Effector memory CD4-positive, alpha-beta T cell (primary cell): ENCODE data around the gene PLS3.

Experiments
- DNase-seq, 3 donors: peaks; one replicate each; pipeline ENCODE4 v3.0.0-alpha.2; 2020
- H3K27ac ChIP-seq: 2 replicates; pipeline ENCODE4 v1.7.0; 2013; ENCODE audit warnings: mild to moderate bottlenecking, low read length, moderate library complexity; ENCODE audit not compliant: insufficient read depth, poor library complexity, severe bottlenecking
- H3K27me3 ChIP-seq: replicated peaks from 2 replicates; pipeline ENCODE4 v1.7.0; 2013; ENCODE audit warnings: mild to moderate bottlenecking, low read length; ENCODE audit not compliant: insufficient read depth, control insufficient read depth, poor library complexity, severe bottlenecking
- H3K36me3 ChIP-seq: 2 replicates; pipeline ENCODE4 v1.7.0; 2013; ENCODE audit warnings: mild to moderate bottlenecking, low read length, moderate library complexity; ENCODE audit not compliant: control insufficient read depth, insufficient read depth
- H3K4me1 ChIP-seq: 2 replicates; pipeline ENCODE4 v1.7.0; 2013; ENCODE audit warnings: low read length, mild to moderate bottlenecking; ENCODE audit not compliant: control insufficient read depth, insufficient read depth, poor library complexity, severe bottlenecking
- H3K4me3 ChIP-seq: 2 replicates; pipeline ENCODE4 v1.7.0; 2013; ENCODE audit warnings: low read length, low read depth, mild to moderate bottlenecking; ENCODE audit not compliant: insufficient read depth, poor library complexity, severe bottlenecking
- H3K9me3 ChIP-seq: 2 replicates; pipeline ENCODE4 v1.7.0; 2013; ENCODE audit warnings: mild to moderate bottlenecking, low read length, moderate library complexity; ENCODE audit not compliant: control insufficient read depth

Gene PLS3

DNA sequence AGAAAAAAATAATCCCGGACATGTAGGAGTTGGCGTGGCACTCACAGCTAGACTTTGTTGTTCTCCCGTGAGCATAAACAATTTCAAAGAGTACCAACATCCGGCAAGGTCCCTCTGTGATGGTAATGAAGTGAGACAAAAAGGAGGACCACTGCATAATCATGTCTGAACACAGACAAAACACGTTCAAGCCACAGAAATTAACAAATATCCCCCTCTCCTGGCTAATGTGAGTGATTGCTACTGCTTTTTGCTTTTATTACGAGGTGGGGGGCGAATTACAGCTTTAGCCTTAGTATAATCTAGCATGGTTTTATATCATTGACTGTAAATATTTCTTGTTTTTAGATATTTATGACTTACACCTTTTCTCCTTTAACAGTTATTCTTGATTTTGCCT, 118.5 kb downstream of the PLS3 start:
- DNase-seq: no peak
- Histone ChIP-seq H3K27me3 (no peaks in the 10 kb centered on the region), H3K27ac (no peak overlapping the region), H3K4me3 (no peak overlapping the region), H3K36me3 (no peaks in the 10 kb centered on the region), H3K9me3 (no peaks in the 10 kb centered on the region), H3K4me1 (no peaks in the 10 kb centered on the region)

DNA sequence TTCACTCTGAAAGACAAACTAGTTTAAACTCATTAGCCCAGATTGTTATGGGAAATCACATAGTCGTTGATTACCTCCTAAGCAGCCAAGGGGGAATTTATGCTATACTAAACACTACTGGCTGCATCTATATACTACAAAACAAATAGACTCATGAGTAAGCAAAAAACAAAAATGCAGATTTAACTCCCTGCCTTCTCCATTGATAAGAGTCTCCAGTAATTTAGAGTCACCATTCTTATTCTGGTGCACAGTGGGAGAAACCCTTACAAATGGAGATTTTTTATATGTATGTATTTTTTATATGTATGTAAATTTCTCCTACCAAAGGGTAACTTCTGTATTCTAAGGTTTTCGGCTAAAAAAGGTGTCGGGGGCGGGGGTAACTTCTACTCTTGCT, 126.6 kb downstream of the PLS3 start:
- DNase-seq: no peak
- no peaks in the 10 kb centered on the region for H3K36me3 ChIP-seq
- no peaks in the 10 kb centered on the region for H3K4me1 ChIP-seq
- H3K27ac ChIP-seq: no peak overlapping the region
- H3K9me3 ChIP-seq: no peaks in the 10 kb centered on the region
- H3K4me3 ChIP-seq: no peak overlapping the region
- H3K27me3 ChIP-seq: no peaks in the 10 kb centered on the region

DNA sequence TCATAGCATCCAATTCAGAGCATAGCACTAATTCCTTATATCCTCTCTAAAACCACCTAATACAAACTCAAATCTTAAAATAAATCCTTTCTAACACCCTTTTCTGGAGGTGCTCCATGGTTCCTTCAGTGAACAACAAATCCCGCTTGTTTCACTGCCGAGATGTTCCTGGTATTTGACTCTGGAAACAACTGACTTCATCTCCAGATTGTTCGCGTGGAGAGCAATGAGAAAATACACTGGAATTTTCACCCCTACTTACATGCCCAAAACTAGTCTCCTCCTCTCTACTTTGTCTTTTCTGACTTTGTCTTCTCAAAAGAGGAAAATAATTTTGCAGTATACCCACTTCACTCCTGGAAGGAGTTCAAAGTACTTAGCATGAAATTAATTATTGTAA, 129.0 kb downstream of the PLS3 start:
- H3K36me3 ChIP-seq: no peaks in the 10 kb centered on the region

DNA sequence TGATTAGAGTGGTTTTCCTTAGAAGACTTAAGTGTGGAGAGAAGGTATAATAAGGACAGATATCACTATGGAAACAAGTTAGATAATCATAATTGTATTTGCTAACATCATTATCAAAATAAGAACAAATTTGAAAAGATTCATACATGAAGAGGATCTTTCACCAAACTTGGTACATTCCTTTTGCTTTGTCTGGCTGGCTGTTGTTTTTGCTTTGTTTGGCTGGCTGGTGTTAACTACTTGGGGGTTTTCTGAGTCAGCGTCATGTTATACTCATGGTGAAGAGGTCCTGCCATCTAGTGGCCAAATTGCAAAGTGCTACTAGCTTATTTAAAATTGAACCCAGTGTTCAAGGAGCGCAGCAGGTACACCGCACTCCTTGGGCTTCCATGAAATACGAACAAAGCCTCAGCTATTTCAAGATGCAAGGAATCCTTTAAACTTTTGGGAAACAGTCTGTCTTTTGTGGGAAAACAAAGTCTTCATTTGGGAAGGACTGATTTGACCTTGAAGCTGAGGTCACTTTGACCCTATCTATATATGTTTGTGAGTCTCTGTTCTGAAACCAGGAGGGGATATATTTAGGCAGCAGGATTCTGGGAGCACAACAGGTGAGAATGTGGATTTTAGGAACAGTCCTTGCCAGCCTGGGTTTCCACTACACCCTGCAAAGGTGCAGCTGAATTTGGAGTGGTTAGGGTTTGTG, 129.7 kb downstream of the PLS3 start:
- H3K27ac ChIP-seq: no peak overlapping the region
- no peak for DNase-seq
- no peaks in the 10 kb centered on the region for H3K4me1 ChIP-seq
- no peaks in the 10 kb centered on the region for H3K9me3 ChIP-seq
- H3K4me3 ChIP-seq: no peak overlapping the region
- no peaks in the 10 kb centered on the region for H3K36me3 ChIP-seq
- H3K27me3 ChIP-seq: no peaks in the 10 kb centered on the region

More for the DNA sequence above, 129.0 kb downstream of the PLS3 start:
- no peak for DNase-seq
- Histone ChIP-seq H3K4me1 (no peaks in the 10 kb centered on the region), H3K4me3 (no peak overlapping the region), H3K9me3 (no peaks in the 10 kb centered on the region), H3K27ac (no peak overlapping the region), H3K27me3 (no peaks in the 10 kb centered on the region)

DNA sequence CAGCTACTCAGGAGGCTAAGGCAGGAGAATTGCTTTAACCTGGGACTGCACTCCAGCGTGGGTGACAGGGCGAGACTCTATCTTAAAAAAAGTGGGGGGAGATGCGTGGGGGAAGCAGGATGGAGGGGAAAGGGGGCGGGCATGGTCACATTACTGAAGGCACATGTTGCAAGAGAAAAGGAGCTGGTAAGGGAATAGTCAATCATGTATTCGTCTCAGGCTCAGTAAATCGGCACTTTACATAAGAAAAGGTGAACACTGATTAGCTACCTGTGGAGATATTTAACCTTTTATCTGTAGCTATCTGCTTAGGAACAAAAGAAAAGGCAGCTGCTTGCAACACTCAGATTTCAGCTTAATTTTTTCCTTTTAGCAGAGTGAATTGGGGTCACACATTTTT, 132.5 kb downstream of the PLS3 start:
- H3K27ac ChIP-seq: no peak overlapping the region
- no peak for DNase-seq
- no peaks in the 10 kb centered on the region for H3K36me3 ChIP-seq
- H3K9me3 ChIP-seq: no peaks in the 10 kb centered on the region
- no peaks in the 10 kb centered on the region for H3K4me1 ChIP-seq
- H3K27me3 ChIP-seq: no peaks in the 10 kb centered on the region
- no peak overlapping the region for H3K4me3 ChIP-seq

DNA sequence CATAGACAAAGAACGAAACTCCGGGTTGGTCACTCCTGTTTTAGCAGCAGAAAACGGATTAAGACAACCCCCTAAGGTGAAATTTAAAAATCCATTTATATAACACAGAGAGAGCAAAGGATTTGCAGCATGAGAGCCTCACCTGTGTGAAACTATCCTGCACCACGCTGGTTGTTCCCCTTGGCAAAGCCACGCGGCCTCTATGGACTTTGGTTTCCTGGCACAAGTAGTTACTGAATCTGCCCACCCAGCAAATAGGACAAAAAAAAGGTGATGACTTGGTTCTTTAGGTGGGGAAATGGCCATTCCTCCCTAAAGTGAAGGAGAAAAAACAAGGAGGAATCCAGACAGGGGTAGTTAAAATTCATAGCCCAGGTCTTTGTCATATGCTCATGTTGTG, 133.1 kb downstream of the PLS3 start:
- Histone ChIP-seq H3K4me1 (no peaks in the 10 kb centered on the region), H3K9me3 (no peaks in the 10 kb centered on the region), H3K27ac (no peak overlapping the region), H3K36me3 (no peaks in the 10 kb centered on the region), H3K27me3 (no peaks in the 10 kb centered on the region), H3K4me3 (no peak overlapping the region)
- DNase-seq: no peak

DNA sequence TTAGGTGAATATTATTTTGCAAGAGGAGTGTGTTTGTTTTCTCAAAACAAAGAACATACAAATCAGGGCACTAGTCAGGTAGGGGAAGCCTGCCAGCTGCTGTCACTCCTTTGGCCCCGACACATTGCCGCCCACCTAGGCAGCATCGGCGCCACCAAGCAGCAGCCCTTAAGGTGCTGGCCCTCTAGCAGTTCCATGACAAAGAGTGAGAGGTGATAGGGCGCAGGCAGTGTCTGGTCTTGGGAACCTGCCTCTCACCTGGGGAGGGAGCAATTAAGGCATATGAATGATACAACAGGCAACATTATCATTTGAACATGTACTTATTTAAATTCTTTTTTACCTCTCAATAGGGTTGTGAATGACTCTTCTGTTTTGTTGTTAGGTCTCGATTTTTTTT, 135.1 kb downstream of the PLS3 start:
- no peaks in the 10 kb centered on the region for H3K27me3 ChIP-seq
- no peak for DNase-seq
- H3K9me3 ChIP-seq: no peaks in the 10 kb centered on the region
- H3K4me1 ChIP-seq: no peaks in the 10 kb centered on the region
- no peak overlapping the region for H3K4me3 ChIP-seq
- H3K36me3 ChIP-seq: no peaks in the 10 kb centered on the region
- H3K27ac ChIP-seq: no peak overlapping the region

DNA sequence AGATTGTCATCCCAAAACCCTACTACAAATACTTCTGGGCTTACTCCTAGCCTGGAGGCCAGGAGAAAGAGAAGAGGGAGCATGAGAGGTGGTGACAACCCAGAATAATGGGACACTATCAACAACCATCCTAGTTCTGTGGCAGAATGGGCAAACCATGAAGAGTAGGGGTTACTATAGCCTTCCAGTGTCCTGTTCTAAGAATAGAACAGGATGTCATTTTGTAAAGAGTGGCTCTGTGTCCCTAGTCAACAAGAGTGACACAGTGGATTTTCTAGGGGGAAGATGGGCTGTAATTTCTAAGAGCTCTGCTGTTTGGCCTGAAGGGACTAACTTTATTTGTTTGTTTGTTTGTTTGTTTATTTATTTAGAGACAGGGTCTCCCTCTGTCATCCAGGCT, 136.0 kb downstream of the PLS3 start:
- Histone ChIP-seq H3K27ac (no peak overlapping the region), H3K27me3 (no peaks in the 10 kb centered on the region), H3K4me3 (no peak overlapping the region), H3K9me3 (no peaks in the 10 kb centered on the region), H3K36me3 (no peaks in the 10 kb centered on the region), H3K4me1 (no peaks in the 10 kb centered on the region)
- no peak for DNase-seq

DNA sequence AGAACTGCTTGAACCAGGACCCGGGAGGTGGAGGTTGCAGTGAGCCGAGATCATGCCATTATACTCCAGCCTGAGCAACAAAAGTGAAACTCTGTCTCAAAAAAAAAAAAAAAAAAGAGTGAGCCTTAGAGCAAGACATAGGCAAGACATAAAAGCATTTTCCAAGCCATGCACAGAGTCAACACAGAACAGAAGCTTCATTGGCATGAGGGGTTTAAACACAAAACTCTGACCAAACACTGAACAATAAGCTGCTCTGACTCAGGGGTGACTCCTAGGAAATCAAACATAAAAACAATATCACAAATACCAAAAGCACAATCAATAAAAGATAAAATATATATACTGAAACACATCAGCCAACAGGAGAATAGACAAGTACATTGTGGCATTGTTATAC, 136.8 kb downstream of the PLS3 start:
- DNase-seq: no peak
- H3K4me3 ChIP-seq: no peak overlapping the region
- H3K27me3 ChIP-seq: no peaks in the 10 kb centered on the region
- no peaks in the 10 kb centered on the region for H3K9me3 ChIP-seq
- H3K4me1 ChIP-seq: no peaks in the 10 kb centered on the region
- no peaks in the 10 kb centered on the region for H3K36me3 ChIP-seq
- H3K27ac ChIP-seq: no peak overlapping the region
